Thoracic aorta (tissue), 2 donors: ENCODE data around the gene KREMEN2. TPM values are rescaled to one million over a fixed set of nuclear protein-coding genes. Genes with fewer than 3 reads are reported as not detected.
A peak's percentile ranks its signal among the peaks of the same experiment; 100 is the strongest.

Experiments
- ATAC-seq: fragments of 150-250 bp; one replicate; pipeline ENCODE4 v1.8.0; 2017; ENCODE audit warnings: low read depth; ENCODE audit not compliant: insufficient number of reproducible peaks, low FRiP score
- DNase-seq: peaks from one replicate; pipeline ENCODE4 v3.0.0-alpha.2; 2020; ENCODE audit warnings: low spot score
- H3K27ac ChIP-seq, 2 donors: fragments of 200-600 bp; sonication (generic); 1 replicate in 1 of 2; 2 replicates in 1 of 2; pipeline ENCODE4 v1.5.1; 2016; ENCODE audit warnings: mild to moderate bottlenecking in 2 of 2, moderate library complexity in 2 of 2
- H3K27me3 ChIP-seq: fragments of 200-600 bp; sonication (generic); replicated peaks from 2 replicates; pipeline ENCODE4 v1.6.0; 2016; ENCODE audit warnings: mild to moderate bottlenecking; ENCODE audit not compliant: insufficient read depth
- H3K36me3 ChIP-seq: fragments of 200-600 bp; sonication (generic); one replicate; pipeline ENCODE4 v1.5.1; 2016
- H3K4me1 ChIP-seq, 2 donors: fragments of 200-600 bp; sonication (generic); 1 replicate in 1 of 2; 2 replicates in 1 of 2; pipeline versions ENCODE4 v1.5.1 to v1.6.0; 2016; ENCODE audit warnings: low read depth in 2 of 2, mild to moderate bottlenecking in 1 of 2; ENCODE audit not compliant: control insufficient read depth in 1 of 2
- H3K4me3 ChIP-seq: fragments of 200-600 bp; sonication (generic); 2 replicates; pipeline ENCODE4 v1.5.1; 2016; ENCODE audit warnings: mild to moderate bottlenecking
- H3K9me3 ChIP-seq: fragments of 200-600 bp; sonication (generic); 2 replicates; pipeline ENCODE4 v1.5.1; 2016
- total RNA-seq, 2 donors: library from RNA; depleted of rRNA; stranded (reverse); fragments of >200 nt; gene quantifications; one replicate each; pipeline versions ENCODE4 v1.1.0 to v1.2.3, GENCODE V29; 2016
- TF ChIP-seq, protein P1 (sequence below): fragments of 200-600 bp; sonication (generic); IDR thresholded peaks from one replicate; pipeline ENCODE4 v1.5.1; 2019; ENCODE audit warnings: antibody characterized with exemption

Gene KREMEN2
- total RNA-seq, 2 donors from 2014 or later = not detected

GRCh38 chr16:2976673-2977072 is 12.6 kb downstream of the KREMEN2 start:
- no peak overlapping the region for H3K4me3 ChIP-seq
- TF ChIP-seq, protein P1, sequence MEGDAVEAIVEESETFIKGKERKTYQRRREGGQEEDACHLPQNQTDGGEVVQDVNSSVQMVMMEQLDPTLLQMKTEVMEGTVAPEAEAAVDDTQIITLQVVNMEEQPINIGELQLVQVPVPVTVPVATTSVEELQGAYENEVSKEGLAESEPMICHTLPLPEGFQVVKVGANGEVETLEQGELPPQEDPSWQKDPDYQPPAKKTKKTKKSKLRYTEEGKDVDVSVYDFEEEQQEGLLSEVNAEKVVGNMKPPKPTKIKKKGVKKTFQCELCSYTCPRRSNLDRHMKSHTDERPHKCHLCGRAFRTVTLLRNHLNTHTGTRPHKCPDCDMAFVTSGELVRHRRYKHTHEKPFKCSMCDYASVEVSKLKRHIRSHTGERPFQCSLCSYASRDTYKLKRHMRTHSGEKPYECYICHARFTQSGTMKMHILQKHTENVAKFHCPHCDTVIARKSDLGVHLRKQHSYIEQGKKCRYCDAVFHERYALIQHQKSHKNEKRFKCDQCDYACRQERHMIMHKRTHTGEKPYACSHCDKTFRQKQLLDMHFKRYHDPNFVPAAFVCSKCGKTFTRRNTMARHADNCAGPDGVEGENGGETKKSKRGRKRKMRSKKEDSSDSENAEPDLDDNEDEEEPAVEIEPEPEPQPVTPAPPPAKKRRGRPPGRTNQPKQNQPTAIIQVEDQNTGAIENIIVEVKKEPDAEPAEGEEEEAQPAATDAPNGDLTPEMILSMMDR = no peak
- H3K9me3 ChIP-seq = no peaks in the 10 kb centered on the region
- DNase-seq (no peak), ATAC-seq (no peak)
- H3K27ac ChIP-seq = no peak overlapping the region
- no peaks in the 10 kb centered on the region for H3K36me3 ChIP-seq
- H3K4me1 ChIP-seq = peaks cover 6 to 18% of the 10 kb centered on the region in 2 donors
- H3K27me3 ChIP-seq = no peaks in the 10 kb centered on the region

DNA sequence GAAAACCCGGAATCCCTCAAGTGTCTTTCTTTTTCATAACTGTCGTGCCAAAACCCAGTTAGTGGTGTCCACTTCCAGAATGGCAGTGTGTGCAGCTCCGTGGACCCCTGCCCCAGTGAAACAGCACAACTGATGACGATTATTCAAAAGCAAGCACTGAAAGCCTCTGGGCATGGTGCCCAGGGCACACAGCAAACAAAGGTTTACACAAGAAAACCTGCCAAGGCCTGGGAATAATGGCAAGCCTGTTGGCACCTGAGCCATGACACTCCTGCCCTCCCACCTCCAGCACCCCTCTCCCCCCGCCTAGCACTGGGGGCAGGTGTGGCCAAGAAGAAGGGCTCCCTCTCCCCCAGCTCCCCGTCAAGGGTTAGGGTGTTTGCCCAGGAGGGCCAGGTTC is 13.4 kb downstream of the KREMEN2 start:
- no peaks in the 10 kb centered on the region for H3K27me3 ChIP-seq
- ATAC-seq = no peak
- TF ChIP-seq, protein P1 = no peak

GRCh38 chr16:2979669-2980226 is 15.7 kb downstream of the KREMEN2 start:
- DNase-seq (no peak), ATAC-seq (no peak)
- H3K27ac ChIP-seq = no peak overlapping the region
- H3K4me3 ChIP-seq = peak overlapping the region; percentile 84
- no peaks in the 10 kb centered on the region for H3K9me3 ChIP-seq
- H3K36me3 ChIP-seq = no peaks in the 10 kb centered on the region
- H3K4me1 ChIP-seq = peaks cover 6 to 23% of the 10 kb centered on the region in 2 donors
- H3K27me3 ChIP-seq = no peaks in the 10 kb centered on the region
- TF ChIP-seq, protein P1 = no peak

More for the DNA sequence above, 13.4 kb downstream of the KREMEN2 start:
- Histone ChIP-seq H3K4me3 (no peak overlapping the region), H3K27ac (no peak overlapping the region), H3K9me3 (no peaks in the 10 kb centered on the region), H3K4me1 (peaks cover 6 to 18% of the 10 kb centered on the region in 2 donors), H3K36me3 (no peaks in the 10 kb centered on the region)
- no peak for DNase-seq

DNA sequence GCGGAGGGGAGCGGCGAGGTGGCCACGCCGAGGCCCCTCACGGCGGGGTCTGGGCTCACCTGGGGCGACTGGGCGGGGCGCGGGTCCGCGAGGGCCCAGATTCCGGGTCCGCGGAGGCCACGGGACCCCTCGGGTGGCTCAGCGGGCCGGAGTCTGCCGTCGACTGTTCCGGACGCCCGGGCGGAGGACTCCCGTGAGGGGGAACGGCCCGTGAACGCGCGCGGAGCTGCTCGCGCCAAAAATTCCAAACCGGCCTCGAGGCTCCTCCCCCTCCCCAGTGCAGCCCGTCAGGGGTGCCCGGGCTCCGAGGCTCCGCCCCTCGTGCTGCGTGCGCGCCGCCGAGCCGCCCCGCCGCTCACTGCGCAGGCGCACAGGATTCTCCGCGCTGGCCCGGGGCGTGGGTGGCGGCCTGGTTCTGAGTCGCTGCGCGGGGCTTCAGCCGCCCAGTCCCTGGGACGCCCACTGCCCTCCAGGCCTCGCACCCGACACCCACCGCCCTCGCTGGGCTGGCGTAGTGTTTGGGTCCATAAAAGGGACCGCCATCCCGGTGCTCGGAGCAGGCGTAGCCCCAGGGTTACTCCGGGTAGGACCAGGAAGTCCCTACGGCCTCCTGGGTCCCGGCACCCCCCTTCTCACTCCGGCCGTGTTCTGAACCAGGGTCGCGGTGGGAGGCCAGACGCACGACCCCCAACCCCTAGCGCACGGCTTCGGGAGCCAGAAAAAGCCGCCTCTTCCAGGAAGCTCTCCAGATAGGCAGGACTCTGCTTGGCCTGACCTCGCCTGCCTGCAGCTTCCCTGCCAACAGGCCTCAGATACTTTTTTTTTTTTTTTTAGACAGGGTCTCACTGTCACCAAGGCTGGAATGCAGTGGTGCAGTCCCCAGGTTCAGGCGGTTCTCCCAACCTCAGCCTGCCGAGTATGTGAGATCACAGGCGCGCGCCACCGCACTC is 16.4 kb downstream of the KREMEN2 start, which contains the start of gene PKMYT1:
TSS of gene PKMYT1 (minus strand) at position 220 of the 950 bp plus-strand sequence. CDS start 789 bp downstream, outside the sequence.
- ATAC-seq (peak; percentile 94), DNase-seq (no peak)
- Histone ChIP-seq H3K27me3 (no peaks in the 10 kb centered on the region), H3K36me3 (no peaks in the 10 kb centered on the region), H3K9me3 (no peaks in the 10 kb centered on the region), H3K4me3 (peak within 1 kb of the TSS; percentile 84), H3K27ac (peak within 1 kb of the TSS; percentile 56 to 75), H3K4me1 (peaks cover 6 to 24% of the 10 kb centered on the region in 2 donors)
- TF ChIP-seq, protein P1 = no peak
